Measurements from ENCODE around the gene PRPS1L1. TPM values are rescaled to one million over a fixed set of nuclear protein-coding genes. Genes with fewer than 3 reads are reported as not detected.

PRPS1L1 gene
- total RNA-seq, 1 experiment from 2014 or later, result not detected

- POLR2A ChIA-PET, result no interaction called here
- H3K36me3 Mint-ChIP-seq, result no peaks in the 10 kb centered on the region
- H3K27ac Mint-ChIP-seq, result no peak overlapping the region
- H3K4me3 Mint-ChIP-seq, result no peak overlapping the region
- DNase-seq (ENCODE audit: low spot score) (no peak), ATAC-seq (no peak)
- CTCF ChIA-PET, result interaction anchor here (0.7 kb wide), 1 partner anchor 269 kb away, joined by 3 read pairs; no protein-coding TSS in a partner anchor
- H3K9me3 Mint-ChIP-seq, result peaks cover 10% of the 10 kb centered on the region
- no peak for TF ChIP-seq ZNF138 (CRISPR knock-in tag; conservative IDR thresholded peaks at IDR 0.05)
- no peaks in the 10 kb centered on the region for H3K27me3 Mint-ChIP-seq (ENCODE audit: low read depth)
- no peaks in the 10 kb centered on the region for H3K4me1 Mint-ChIP-seq
These were observed 10.7 kb upstream of the PRPS1L1 start for GRCh38 chr7:18038382-18038781.

GRCh38 chr7:18037609-18038008 lies 10.0 kb upstream of the PRPS1L1 start:
- H3K4me1 Mint-ChIP-seq, result no peaks in the 10 kb centered on the region
- no peak overlapping the region for H3K27ac Mint-ChIP-seq
- POLR2A ChIA-PET, result no interaction called here
- CTCF ChIA-PET, result interaction anchor here (0.7 kb wide), 1 partner anchor 268 kb away, joined by 3 read pairs; no protein-coding TSS in a partner anchor
- DNase-seq (ENCODE audit: low spot score) (no peak), ATAC-seq (no peak)
- no peak for TF ChIP-seq ZNF281 (CRISPR knock-in tag; IDR thresholded peaks at IDR 0.05)
- TF ChIP-seq NFYB (CRISPR knock-in tag; conservative IDR thresholded peaks at IDR 0.05; ENCODE audit: low read depth), result no peak
- TF ChIP-seq ZNF219 (CRISPR knock-in tag; IDR thresholded peaks at IDR 0.05; ENCODE audit: borderline replicate concordance), result no peak
- no peak for TF ChIP-seq ZNF512 (CRISPR knock-in tag; IDR thresholded peaks at IDR 0.05; ENCODE audit: borderline replicate concordance)
- no peak for TF ChIP-seq ZBTB21 (CRISPR knock-in tag; IDR thresholded peaks at IDR 0.05; ENCODE audit: borderline replicate concordance)
- TF ChIP-seq NFATC4 (CRISPR knock-in tag; IDR thresholded peaks at IDR 0.05), result no peak
- no peak for TF ChIP-seq USF2 (CRISPR knock-in tag; IDR thresholded peaks at IDR 0.05)
- TF ChIP-seq GRHL2 (CRISPR knock-in tag; IDR thresholded peaks at IDR 0.05; ENCODE audit: insufficient replicate concordance, severe bottlenecking), result no peak
- TF ChIP-seq PRDM15 (CRISPR knock-in tag; IDR thresholded peaks at IDR 0.05), result no peak
- no peak for TF ChIP-seq ZSCAN18 (CRISPR knock-in tag; IDR thresholded peaks at IDR 0.05)
- no peak for TF ChIP-seq E2F1 (CRISPR knock-in tag; IDR thresholded peaks at IDR 0.05)
- TF ChIP-seq ERG (CRISPR knock-in tag; IDR thresholded peaks at IDR 0.05), result no peak
- no peak for TF ChIP-seq HMGA2 (CRISPR knock-in tag; IDR thresholded peaks at IDR 0.05)
- peaks cover 4% of the 10 kb centered on the region for H3K9me3 Mint-ChIP-seq
- no peak overlapping the region for H3K4me3 Mint-ChIP-seq
- no peaks in the 10 kb centered on the region for H3K36me3 Mint-ChIP-seq
- H3K27me3 Mint-ChIP-seq (ENCODE audit: low read depth), result no peaks in the 10 kb centered on the region
